Fibroblast of peridontal ligament (primary cell): ENCODE measurements around the gene ZSCAN5A.
"Not testable (repeated sequence)": the region's sequence is repeated elsewhere in the genome, so short reads cannot be mapped to it uniquely, and the experiment has no call there.

Experiments used
- DNase-seq: peaks from one replicate; pipeline ENCODE4 v3.0.0-alpha.2; 2010; ENCODE audit errors: extremely low read depth

Gene ZSCAN5A

DNA sequence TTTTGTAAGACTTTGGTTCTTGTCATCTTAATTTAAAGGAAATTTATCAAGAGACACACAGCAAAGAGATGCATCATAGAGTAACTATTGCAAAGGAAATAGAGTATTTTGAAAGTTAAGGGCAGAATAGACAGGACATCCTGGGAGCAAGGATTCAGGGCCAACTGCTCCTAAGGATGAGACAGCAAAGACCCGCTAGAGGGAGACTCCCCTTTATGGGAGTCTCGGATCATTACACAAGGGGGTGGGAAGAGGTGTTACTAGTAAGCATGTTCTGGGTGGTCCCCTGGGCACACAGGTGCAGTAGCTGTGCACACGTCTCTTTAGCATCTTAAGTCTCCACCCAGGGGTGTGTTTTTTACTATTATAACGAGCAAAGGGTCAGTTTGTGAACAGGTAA is 102.9 kb downstream of the ZSCAN5A start:
- DNase-seq = no peak

DNA sequence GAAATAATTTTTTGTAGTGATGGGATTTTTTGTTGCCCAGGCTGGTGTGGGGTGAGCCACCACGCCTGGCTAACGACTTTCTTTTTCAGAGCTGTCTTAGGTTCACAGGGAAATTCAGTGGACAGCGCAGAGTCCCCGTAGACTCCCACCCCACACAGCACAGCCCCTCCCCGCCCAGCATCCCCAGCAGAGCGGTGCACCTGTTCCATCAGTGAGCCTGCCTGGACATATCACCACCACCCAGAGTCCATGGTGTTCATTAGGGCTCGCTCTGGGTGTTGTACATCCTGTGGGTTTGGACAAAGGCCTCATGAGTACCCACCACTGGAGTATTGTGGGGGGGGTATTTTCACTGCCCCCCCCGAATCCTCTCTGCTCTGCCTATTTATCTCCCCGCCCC is 104.6 kb downstream of the ZSCAN5A start:
- not testable (repeated sequence) for DNase-seq

DNA sequence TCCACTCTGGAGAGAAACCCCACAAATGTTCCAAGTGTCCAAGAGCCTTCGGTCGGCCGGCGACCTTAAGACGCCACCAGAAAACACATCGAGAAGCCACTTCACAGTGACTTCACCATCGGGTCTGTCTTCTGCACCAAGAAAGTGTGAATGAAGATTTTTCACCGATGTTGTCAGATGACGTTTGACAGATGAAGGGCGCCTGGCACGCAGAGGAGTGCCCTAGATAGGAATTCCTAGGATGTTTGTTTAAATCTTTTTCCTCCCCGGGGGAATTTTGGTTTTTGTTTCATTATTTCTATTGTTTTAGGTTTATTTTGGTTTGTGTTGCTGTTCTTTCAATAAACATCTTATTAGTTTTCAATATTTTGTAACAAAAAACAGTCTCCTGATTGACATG is 105.5 kb downstream of the ZSCAN5A start:
- DNase-seq = no peak

DNA sequence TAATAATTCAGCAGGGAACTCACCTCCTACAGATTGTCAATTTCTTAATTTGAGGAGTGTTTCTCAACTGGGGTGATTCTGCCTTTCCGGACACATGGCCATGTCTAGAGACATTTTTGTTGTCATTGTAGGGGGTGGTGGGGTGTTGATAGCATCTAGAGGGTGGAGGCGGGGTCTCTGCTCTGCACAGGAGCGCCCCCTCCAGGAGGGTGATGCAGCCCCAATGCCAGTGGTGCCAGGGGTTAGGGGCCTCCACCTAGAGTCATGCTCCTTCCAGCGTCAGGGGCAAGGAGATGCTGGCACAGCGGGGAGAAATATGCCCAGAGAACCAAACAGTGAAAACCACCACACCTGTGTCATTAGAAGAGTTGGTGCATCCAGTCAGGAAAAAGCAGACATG is 107.1 kb downstream of the ZSCAN5A start:
- not testable (repeated sequence) for DNase-seq

DNA sequence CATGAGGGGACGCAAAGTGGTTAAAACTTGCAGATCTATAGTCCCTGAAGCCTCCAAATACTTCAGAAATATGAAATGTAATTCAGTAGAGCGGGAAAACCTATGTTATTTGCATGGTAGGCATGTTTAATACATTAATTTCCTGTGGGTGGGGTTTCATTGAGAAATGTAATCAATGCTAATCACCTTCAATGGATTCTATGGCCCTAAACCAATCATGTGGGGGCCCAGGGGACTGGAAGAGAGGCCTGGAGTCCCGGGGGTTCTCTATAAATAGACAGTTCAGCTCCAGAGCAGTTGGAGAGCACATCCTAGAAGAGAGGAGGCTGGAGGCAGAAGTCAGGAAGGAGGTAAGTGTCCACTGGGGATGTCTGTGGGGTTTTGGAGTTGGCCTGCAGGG is 112.7 kb downstream of the ZSCAN5A start, which contains the start of gene ZSCAN5C:
Gene ZSCAN5C (plus strand): TSS at position 301 of the 400 bp plus-strand sequence. CDS start 3,641 bp downstream, outside the sequence.
- no peak for DNase-seq

DNA sequence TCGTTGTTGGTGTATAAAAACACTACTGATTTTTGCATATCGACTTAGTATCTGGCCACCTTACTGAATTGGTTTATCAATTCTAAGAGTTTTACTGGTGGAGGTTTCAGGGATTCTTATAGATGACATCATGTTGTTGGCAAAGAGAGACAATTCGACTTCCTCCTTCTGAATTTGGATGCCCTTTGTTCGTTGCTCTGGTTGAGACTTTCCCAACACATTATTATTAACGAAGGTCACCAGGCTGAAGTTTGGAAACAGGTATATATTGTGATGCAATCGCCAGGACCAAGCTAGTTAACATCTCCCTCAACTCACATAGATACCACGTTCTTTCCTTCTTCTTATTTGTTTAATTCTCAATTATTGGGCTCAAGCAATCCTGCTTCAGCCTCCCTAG is 115.0 kb downstream of the ZSCAN5A start:
- DNase-seq = no peak

DNA sequence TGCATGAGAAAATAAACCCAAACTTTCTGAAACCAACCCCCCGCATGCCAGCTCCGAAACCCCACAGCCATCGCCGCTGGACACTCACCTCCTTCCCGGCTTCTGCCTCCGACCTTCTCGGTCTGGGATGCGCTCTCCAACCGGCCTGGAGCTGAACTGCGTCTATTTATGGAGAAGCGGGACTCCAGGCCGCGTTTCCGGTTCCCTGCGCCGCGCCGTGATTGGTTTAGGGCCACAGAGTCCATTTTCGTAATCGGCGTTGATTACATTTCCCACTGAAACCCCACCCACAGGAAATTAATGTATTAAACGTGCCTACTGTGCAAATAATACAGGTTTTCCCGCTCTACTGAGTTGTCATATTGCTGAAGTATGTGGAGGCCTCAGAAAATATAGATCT is 117.0 kb downstream of the ZSCAN5A start, which contains the start of gene ZSCAN5B:
Gene ZSCAN5B (minus strand): TSS at position 138 of the 400 bp plus-strand sequence. CDS start 4,731 bp downstream, outside the sequence.
- not testable (repeated sequence) for DNase-seq

DNA sequence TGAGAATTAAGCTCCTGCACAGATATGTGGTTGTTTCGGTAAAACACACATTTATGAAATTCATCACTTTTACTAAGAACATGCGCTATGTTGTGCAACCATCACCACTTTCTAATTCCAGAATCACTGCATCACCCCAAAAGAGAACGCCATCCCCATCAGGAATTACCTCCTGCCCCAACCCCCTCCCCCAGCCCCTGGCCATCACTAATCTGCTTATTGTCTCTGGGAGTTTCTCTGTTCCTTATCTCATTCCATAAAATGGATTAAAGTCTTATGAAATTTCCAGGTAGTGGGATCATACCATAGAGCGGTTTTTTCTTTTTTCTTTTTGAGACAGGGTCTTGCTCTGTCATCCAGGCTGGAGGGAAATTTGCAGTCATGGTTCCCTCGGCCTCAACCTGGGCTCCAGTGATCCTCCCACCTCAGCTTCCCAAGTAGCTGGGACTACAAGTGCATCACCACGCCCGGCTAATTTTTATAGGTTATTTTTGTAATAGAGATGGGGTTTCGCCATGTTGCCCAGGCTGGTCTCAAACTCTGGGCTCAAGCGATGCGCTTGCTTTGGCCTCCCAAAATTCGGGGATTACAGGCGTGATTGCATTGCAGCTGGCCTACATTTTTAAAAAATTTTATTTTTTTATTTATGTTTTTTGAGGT is 120.5 kb downstream of the ZSCAN5A start:
- DNase-seq = no peak

DNA sequence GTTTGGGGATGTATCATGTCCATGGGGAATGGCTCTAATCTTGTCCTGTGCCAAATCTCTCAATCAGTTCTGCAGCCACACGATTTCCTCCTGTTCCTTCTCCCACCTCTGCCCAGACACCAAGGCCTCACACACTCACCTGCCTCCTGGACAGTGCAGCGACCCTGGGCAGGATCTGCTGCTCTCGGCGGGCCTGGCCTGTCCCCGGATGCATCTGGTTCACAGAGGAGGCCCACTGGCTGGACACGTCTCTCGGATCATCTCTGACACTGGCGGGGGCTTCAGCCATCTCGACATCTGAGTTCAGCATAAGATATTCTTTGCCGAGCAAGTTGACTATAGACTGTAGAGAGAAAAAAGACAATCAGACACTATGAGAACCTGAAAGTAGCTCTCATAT is 122.9 kb downstream of the ZSCAN5A start:
- no peak for DNase-seq

DNA sequence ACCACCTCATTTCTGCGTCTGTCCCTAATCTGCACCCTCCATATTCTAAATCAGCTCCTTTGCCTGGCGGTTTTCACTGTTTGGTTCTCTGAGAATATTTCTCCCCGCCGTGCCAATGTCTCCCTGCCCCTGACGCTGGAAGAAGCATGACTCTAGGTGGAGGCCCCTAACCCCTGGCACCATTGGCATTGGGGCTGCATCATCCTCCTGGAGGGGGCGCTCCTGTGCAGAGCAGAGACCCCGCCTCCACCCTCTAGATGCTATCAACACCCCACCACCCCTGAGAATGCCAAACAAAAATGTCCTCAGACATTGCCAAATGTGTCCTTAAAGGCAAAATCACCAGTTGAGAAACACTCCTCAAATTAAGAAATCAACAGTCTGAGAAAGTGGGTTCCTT is 123.5 kb downstream of the ZSCAN5A start:
- no peak for DNase-seq

DNA sequence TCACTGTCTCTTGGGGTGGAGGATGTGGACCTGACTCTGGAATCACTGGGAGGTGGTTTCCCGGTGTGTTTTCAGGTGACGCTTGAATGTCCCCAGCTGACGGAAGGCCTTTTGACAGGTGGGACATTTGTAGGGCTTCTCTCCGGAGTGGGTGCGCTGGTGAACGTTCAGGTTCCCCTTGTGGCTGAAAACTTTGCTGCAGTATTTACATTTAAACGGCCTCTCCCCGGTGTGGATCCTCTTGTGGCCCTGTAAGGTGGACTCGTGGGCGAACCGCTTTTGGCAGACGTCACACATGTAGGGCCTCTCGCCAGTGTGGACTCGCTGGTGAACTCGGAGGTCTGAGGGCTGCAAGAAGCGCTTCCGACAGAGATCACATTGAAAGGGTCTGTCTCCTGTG is 124.9 kb downstream of the ZSCAN5A start:
- no peak for DNase-seq

DNA sequence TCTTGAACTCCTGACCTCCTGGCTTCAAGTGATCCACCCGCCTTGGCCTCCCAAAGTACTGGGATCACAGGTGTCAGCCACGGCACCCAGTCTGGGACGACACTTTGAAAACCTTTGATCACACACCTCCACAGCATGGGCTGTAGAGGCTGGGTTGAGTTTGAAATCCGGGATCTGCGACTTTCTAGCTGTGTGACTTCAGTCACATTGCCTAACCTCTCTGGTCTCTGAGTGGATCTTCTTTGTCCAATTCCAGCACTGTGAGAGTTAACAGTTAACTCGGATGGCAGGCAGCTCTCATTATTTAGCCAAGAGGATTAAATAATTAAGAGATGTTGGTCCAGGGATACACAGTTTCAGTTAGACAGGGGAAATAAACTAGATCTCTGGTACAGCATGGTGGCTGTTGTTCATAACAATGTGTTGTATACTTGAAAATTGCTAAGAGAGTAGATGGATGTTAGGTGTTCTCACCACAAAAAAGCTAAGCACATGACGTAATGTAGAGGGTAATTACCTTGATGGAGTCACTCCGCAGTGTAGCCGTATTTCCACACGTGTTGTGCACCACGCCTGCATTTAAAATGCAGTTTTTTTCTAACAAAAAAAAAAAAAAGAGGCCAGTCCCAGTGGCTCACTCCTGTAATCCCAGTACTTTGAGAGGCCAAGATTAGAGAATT is 136.9 kb downstream of the ZSCAN5A start:
- no peak for DNase-seq

DNA sequence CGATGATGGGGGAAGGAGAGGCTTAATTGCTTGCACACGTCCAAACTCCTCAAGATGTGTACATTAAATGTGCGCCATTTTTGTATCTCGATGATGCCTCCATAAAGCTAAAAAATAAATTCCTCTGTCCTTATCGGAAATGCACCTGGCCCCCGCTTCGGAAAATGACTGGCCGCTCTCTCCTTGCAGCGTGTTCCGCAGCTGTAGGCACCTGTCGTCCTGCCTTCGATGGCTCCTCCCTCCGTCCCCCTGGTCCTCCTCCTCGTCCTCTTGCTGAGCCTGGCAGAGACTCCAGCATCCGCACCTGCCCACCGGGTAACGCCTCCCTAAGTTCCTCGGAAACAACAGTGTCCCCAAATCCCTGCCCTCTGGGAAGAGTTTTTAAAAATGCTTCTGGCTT is 137.8 kb downstream of the ZSCAN5A start:
- no peak for DNase-seq

DNA sequence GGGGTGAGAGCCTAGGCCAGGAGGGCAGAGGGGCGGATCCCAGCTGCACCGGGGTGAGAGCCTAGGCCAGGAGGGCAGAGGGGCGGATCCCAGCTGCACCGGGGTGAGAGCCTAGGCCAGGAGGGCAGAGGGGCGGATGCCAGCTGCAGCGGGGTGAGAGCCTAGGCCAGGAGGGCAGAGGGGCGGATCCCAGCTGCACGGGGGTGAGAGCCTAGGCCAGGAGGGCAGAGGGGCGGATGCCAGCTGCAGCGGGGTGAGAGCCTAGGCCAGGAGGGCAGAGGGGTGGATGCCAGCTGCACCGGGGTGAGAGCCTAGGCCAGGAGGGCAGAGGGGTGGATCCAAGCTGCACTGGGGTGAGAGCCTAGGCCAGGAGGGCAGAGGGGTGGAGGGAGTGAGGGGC is 138.3 kb downstream of the ZSCAN5A start:
- not testable (repeated sequence) for DNase-seq

DNA sequence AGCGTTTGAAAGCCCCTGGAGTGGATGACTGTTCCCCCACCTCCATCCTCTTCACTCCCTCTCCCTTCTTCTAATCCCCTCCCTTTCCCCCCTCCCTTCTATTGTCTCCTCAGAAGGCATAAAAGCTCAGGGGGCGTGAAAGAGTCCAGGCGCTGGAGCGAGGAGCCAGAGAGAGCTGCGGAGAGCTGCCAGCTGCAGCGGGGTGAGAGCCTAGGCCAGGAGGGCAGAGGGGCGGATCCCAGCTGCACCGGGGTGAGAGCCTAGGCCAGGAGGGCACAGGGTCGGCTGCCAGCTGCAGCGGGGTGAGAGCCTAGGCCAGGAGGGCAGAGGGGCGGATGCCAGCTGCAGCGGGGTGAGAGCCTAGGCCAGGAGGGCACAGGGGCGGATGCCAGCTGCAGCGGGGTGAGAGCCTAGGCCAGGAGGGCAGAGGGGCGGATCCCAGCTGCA is 138.8 kb downstream of the ZSCAN5A start, which contains the start of gene GALP:
Gene GALP (plus strand): TSS at position 148 of the 447 bp plus-strand sequence. CDS start 1,101 bp downstream, outside the sequence.
- not testable (repeated sequence) for DNase-seq

DNA sequence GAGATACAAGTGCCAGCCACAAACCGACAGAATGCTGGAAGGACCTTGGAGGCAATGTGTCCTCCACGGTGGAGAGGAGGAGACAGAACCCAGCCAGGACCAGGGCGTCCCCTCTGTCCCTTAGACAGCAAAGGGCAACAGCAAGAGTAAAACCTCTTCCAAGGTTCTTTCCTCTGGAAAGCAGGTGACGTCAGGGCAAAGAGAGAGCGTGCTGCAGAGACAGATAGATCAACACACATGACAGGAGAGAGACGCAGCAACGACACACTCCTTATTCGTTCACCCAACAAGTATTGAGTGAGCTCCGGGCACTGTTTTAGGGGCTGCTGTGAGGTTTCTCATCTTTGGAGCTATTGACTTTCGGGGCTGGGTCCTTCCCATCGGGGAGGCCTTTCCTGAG is 140.1 kb downstream of the ZSCAN5A start:
- no peak for DNase-seq

DNA sequence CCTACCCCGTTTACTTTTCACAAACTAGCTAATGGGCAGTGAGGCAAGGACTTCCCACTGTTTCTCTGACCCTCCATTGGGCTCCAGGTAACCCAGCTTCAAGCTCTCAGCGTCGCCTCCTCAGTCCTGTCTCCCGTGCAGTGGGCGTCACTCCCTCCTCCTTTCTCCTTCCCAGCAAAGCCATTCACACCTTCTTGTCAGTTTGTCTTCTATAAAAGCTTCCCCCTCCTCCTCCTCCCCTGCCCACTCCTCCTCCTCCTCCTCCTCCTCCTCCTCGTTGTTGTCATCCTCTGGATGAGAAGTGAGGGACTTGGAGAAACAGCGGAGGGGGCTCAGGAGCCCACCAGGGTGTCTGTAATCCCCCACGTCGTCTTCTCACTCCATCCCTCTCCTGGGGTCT is 140.6 kb downstream of the ZSCAN5A start:
- no peak for DNase-seq
